HG02970 (cell line): ENCODE measurements around the gene NDUFB11.
"Not testable (repeated sequence)": the region's sequence is repeated elsewhere in the genome, so short reads cannot be mapped to it uniquely, and the experiment has no call there.

Experiments used
- ATAC-seq: cut with Tn5 transposase; IDR thresholded peaks from one replicate; pipeline ENCODE4 v1.9.1; 2021; ENCODE audit warnings: mild to moderate bottlenecking, moderate library complexity, moderate number of reproducible peaks; ENCODE audit not compliant: unreplicated experiment, low FRiP score

The NDUFB11 gene

DNA sequence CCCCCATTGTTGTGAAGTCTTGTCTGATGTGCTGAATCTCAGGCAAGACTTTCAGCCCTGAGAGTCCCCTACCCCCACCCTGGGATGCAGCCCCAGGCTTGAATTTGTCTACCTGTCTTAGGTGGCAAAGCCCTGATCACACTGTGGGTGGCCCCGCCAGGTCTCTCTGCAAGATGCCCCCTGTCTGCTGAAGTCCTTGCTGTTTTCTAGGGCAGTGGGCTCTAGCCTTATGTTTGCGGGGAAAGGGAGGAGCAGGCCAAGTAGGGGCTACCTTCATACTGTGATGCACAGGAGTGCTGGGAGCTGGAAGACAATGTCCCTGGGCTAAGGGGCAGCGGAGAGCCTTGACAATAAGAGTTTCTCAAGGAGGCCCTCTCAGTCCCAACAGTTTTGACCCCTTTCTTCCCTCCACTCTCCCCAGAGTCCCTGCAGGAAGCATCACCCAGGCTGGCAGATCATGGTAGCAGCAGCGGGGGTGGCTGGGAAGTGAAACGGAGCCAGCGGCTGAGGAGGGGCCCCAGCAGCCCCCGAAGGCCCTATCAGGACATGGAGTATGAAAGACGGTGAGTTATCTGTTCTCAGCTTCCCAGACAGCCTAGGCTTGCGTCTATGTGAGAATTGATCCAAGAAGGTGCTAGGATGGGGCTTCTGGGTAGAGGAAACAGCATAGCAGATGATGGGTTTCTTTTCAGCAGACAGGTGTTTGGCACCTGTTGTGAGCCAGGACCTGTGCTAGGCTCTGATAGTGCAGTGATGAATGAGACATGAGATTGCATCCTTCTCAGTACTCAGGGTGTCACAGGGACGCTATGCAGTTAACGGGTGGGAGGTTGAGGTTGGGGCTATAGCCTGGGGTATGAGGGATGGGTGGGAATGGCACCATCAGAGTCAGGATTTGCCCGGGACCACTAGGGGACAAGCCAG is 2.7 kb upstream of the NDUFB11 start:
- no peak for ATAC-seq

DNA sequence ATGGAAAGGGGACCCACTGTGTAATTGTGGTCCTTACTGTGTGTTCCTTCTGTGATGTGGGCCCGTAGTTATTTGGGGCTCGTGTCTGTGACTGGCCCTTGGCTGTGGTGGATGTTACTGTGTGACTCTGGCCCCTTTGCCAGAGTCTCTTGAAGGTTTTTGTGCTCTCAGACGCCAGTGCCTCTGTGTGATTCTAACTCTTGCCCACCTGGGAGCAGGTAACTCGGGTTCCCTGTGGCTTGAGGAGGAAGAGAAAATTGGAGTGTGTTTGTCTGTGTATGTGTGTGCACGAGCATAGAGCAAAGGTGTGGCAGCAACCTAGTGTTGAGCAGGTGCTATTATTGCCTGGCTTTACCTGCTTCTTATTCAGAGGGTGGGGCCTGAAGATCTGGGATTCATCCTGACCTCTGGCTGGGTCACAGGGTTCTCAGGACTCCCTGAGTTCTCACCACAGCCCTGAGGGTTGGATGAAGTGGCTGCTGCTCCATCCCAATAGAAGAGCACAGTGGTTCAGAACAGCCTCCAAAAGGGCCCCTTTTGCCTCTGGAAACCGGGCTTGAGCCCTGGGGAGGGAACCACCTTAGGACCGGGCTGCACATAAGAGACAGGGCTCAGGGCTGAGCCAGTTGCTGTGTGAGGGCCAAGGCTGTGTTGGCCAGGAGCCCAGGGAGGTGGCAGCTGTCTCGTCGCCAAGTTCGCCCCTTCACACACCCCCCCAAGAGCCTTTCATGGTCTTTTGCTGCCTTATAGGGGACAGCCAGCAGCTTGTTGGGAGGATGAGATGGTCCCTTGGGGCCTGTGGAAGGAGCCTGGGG is 1.8 kb upstream of the NDUFB11 start:
- no peak for ATAC-seq

GRCh38 chrX:47145395-47146120 is 1.1 kb upstream of the NDUFB11 start:
- peak; percentile 11 for ATAC-seq

GRCh38 chrX:47143894-47144625 is 442 bp downstream of the NDUFB11 start:
- ATAC-seq, result peak; percentile 14

GRCh38 chrX:47138171-47138570 is 6.3 kb downstream of the NDUFB11 start:
- no peak for ATAC-seq

GRCh38 chrX:47135650-47136049 is 8.9 kb downstream of the NDUFB11 start:
- ATAC-seq, result not testable (repeated sequence)

- no peak for ATAC-seq
These were observed 11.0 kb downstream of the NDUFB11 start for GRCh38 chrX:47133493-47133892.

DNA sequence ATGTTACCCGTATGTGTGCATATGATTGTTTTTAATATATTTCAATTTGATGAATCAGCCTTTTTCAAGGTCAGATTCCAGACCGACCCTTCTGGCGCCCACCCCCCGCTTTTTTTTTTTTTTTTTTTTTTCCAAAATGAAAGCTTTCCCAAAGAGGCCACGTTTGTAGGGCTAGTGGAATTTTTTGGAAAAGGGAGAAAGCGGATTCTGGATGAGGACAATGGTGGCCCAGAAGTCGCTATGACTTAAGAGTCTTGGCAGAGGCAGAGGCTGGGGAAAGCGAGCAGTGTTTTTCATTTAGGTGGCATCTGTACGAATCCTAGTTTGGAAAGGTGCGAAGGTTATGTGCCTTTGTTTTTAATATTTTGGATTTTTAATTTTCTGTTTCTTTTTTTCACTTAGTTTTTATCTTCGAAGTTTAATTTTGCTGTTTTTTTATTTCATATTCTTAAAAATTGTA is 14.6 kb downstream of the NDUFB11 start:
- no peak for ATAC-seq

DNA sequence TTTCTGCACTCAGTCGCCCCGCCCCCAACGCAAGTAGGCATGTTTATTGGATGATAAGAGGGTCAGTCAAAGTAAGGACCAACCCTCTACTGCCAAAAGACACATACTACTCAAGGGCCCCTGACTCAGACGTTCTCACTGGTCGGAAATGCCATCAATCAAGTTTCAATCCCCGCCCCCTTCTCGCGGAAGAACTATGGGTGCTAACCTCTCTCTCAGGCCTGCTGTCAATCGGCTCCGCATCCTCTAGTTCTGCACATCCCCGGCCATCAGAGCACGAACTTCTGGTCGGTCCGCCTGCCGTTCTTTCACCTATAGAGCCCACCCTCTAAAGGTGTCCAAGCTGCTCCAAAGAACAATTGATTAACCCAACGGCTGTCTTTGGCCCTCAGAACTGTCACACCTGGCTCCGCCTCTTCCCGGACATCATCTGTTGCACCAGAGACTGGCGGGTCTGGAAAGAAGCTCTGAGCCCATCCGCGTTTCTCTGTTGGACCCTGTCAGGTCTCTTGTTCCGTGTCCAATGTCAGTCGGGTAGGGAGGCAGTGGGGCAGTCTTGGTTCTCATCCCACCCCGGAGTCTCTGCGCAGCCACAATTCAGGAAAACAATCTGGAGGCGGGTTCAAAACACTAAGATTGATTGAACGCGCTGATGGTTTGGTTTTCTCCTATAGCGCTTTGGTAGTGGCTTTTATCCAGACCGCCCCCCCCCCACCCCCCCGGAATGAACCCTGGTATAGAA is 15.2 kb downstream of the NDUFB11 start:
- peak; percentile 88 for ATAC-seq

- not testable (repeated sequence) for ATAC-seq
These were observed 20.0 kb downstream of the NDUFB11 start for GRCh38 chrX:47124466-47124865.

DNA sequence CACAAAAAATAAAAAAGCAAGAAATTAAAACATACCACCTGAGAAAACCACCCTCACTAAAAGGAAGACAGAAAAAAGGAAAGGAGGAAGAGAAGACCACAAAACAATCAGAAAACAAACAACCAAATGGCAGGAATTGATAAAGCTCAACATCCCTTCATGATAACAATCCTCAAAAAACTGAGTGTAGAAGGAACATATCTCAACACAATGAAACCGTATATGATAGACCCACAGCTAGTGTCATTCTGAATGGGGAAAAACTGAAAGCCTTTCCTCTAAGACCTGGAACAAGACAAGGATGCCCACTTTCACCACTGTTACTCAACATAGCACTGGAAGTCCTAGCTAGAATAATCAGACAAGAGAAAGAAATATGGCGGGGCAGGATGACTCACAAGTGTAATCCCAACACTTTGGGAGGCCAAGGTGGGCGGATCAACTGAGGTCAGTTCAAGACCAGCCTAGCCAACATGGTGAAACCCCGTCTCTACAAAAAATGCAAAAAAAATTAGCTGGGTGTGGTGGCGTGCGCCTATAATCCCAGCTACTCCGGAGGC is 27.9 kb downstream of the NDUFB11 start:
- not testable (repeated sequence) for ATAC-seq

- no peak for ATAC-seq
These were observed 32.1 kb downstream of the NDUFB11 start for GRCh38 chrX:47112316-47112954.

GRCh38 chrX:47110936-47111615 is 33.4 kb downstream of the NDUFB11 start:
- ATAC-seq, result not testable (repeated sequence)

DNA sequence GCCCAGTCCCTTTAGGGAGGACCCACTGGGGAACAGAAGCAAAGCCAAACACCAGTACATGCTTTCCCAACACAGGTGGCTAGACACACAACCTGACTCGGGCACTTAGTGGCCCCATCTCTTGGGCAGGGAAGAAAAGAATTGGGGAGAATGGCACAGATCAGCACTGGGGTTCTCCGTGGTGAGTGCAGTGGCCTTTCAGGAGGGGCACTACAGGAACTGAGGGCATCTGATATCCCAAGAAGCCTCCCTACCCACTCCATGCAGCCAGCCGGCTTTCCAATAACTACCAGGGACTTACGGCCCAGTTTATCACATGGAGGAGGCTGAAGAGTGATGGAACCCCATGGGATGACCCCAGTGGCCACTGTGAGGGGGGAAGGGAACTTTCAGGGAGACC is 43.3 kb downstream of the NDUFB11 start:
- no peak for ATAC-seq

DNA sequence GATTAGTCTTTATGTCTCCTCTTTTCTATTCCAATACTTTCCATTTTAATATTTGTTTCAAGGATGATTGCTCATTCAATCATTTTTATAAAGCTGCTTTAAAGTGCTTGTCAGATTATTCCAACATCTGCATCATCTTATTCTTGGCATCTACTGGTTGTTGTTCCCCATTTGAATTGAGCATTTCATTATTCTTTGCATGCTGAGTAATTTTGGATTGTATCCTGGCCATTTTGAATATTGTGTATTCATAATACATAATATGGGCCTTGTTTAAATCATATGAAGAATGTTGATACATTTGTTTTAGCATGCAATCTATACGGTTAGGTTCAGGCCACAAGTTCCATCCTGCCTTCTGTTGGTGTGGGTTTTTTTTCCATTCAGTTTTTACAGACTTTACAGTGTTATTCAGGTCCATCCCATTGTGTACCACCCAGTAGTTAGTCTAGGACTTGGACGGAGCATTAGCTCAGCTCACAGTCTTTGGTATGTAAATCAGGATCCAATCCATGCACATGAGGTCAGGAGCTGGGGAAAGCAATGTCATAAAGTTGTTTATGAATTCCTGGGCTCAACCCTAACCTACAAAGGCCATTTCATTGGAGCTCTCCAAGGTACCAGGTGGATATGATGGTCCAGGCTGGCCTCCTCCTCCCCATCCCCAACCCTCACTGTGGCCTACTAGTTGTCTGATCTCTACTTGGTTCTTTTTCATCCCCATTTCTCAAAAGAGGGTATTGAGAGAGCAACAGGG is 46.0 kb downstream of the NDUFB11 start:
- no peak for ATAC-seq

- ATAC-seq, result no peak
These were observed 47.5 kb downstream of the NDUFB11 start for GRCh38 chrX:47097018-47097417.

GRCh38 chrX:47093860-47094259 is 50.6 kb downstream of the NDUFB11 start:
- no peak for ATAC-seq
